WI38 (cell line): ENCODE measurements around the gene THBD.

Source experiments
- H3K4me3 ChIP-seq: 2 replicates; pipeline ENCODE4 v1.5.1; 2011; ENCODE audit warnings: low read depth, mild to moderate bottlenecking, control low read depth, low read length
- TF ChIP-seq, protein P1 (sequence below): IDR thresholded peaks from 2 replicates; pipeline ENCODE4 v1.5.1; 2012; ENCODE audit warnings: low read depth, mild to moderate bottlenecking, control low read depth, low read length

THBD gene

DNA sequence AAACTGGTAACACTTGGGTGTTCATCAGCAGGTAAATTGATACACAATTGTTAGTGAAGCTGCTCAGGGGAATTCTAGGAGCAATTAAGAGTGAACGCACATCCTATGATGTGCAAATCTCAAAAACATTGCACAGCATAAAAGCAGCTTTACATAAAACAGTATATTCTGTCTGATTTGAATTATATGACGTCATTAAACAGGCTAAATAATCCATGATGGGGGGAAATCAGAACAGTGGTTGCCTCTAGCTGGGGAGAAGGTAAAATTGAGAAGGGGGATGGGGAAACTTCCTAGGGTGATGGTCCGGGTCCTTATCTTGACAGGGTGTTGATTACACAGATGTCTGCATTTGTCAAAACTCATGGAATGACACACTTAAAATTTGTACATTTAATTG, 17.3 kb upstream of the THBD start:
- H3K4me3 ChIP-seq: no peak overlapping the region
- TF ChIP-seq, protein P1, sequence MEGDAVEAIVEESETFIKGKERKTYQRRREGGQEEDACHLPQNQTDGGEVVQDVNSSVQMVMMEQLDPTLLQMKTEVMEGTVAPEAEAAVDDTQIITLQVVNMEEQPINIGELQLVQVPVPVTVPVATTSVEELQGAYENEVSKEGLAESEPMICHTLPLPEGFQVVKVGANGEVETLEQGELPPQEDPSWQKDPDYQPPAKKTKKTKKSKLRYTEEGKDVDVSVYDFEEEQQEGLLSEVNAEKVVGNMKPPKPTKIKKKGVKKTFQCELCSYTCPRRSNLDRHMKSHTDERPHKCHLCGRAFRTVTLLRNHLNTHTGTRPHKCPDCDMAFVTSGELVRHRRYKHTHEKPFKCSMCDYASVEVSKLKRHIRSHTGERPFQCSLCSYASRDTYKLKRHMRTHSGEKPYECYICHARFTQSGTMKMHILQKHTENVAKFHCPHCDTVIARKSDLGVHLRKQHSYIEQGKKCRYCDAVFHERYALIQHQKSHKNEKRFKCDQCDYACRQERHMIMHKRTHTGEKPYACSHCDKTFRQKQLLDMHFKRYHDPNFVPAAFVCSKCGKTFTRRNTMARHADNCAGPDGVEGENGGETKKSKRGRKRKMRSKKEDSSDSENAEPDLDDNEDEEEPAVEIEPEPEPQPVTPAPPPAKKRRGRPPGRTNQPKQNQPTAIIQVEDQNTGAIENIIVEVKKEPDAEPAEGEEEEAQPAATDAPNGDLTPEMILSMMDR: no peak

DNA sequence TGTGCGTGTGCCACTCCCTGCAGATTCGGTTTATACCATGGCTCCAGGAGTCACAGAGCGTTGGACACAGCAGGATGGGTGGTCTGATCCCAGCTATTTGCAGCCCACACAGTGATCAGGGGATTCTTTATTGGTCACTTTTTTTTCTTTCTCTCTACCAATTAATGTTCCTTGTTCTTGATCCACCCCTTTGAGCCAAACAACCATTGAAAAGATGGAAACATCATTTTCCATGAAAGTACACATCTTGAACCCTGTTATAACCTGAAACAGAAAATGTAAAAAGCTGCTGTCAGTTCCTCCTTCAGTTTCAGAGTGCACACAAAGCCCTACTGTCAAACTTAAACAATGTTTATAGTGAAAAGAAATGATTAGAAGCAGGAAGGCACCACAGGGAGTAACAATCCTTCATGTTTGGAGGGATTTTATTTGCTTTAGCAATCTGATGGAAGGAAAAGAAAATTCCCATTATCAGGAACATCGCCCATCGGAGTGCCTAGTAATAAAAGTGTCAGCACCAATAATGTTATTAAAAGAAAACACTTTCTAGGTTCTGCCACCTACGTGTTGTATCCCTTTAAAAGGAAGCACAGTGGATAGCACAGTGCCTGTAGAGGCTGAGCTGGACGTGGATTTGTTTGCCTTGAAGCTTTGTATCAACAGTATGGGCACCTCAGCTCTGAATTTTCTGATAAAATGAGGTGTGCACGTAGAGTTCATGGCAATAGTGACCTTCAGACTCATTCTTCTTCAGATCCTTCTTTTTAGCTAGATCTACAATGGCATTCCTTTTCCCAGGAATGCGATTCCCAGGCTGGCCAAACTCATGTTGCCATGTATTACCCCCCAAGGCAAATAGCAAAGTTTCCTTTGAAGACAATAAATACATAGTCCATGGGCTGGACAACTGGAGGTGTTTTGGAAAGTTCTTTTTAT, 16.1 kb upstream of the THBD start:
- TF ChIP-seq, protein P1: no peak
- no peak overlapping the region for H3K4me3 ChIP-seq

DNA sequence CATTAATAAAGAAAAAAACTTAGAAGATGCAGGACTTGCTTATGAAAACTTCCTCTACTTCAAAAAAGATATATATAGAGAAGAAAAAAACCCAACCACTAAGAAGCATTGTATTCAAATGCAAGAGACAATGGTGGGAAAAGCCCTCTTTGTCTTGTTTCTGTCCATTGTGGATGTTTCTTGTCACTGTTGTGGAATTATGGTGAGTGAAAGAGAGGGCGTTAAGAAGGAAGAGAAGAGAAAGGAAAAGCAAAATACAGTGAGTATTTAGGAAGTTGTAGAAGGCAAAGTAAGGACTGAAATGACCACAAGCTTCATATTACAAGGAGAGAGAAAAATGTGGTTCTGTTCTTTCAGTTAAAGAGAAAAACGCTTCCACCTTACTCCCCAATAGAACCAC, 14.1 kb upstream of the THBD start:
- TF ChIP-seq, protein P1: no peak
- H3K4me3 ChIP-seq: no peak overlapping the region

DNA sequence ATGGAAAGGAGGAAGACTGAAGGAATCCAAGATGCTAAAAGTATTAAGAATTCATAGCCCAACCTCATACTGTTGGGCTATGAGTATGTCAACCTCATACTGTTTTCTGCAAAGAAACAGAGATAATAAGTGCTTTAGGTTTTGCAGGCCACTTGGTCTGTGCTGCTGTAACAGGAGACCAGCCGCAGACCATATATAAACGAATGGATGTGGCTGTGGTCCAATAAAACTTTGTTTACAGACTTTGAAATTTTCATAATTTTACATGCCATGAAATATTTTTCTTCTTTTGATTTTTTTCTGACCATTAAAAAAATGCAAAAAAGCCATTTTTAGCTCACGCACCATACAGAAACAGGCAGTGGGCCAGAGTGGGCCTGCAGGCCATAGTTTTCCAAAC, 13.7 kb upstream of the THBD start:
- no peak overlapping the region for H3K4me3 ChIP-seq
- TF ChIP-seq, protein P1: no peak

DNA sequence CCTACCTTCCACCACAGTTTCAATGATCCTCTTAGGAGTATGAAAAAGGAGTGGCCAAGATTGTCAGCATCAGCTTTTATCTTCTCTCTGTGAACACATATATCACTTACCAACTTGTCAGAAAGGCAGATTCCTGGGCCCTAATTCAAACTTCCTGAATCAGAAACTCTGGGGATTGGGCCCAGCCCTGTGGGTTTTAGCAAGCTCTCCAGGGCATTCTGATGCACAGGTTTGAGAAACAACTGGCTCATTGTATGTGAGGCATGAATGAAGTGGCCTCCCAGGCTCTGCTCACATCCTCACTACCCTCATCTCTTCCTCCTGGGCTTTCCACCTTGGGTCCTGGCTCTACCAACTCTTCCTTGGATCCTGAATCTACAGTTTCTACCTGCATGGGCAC, 13.2 kb upstream of the THBD start:
- TF ChIP-seq, protein P1: no peak

DNA sequence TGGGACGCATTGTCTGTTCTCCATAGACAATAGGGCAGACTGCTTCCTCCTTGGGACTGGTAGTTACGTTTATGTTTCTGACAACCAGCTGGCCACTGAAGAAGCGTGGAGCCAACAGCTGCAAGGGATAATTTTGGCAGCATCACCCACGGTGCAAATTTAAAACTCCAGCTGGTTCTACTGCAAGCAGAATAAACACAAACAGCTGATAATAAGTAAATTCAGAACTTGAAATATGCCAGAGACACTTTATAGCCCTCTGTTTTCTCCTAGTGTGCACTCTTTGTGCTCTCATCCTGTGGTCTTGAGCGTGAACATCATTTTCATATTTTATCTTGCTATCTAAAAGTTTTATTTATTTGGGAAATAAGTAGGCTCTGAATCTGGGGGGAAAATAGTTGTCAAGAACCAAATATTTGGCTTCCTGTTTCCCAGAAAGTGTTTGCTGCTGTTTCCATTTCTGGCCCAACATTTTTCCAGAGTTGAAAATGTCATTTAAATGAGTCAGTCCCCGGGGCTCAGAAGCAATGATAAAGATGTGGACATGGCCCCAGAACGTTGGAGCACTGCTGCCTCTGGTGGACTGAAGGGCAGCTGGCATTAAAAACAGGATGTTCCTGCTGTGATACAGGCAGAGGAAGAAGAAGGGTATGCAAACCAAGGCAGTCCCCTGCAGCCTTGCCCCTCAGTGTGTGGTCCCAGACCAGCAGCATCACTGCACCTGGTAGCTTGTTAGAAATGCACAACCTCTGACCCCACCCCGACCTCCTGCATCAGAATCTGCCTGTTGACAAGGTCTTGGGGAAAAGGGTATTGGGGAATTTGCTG, 12.5 kb upstream of the THBD start:
- no peak overlapping the region for H3K4me3 ChIP-seq
- TF ChIP-seq, protein P1: peak; percentile 38

More for the DNA sequence above, 13.2 kb upstream of the THBD start:
- H3K4me3 ChIP-seq: no peak overlapping the region

DNA sequence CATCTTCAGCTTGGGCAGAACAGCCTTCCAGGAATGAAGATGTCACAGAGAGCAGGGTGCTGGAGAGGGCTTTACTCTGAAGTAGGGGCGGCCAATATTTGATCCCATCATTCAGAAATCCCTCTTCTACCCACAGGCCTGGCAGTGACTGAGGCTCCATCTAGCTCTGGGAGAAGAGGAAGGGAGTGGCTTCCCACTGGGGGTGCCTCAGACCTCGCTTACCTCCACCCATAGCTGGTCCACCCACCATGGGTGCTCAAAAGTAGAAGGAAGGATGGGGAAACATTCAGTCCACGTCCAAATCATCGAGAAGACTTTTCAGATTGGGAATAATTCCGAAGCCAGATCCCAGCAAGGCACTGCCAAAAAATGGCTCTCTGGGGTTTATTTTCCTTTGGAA, 11.8 kb upstream of the THBD start:
- TF ChIP-seq, protein P1: no peak

More for the DNA sequence above, 11.8 kb upstream of the THBD start:
- H3K4me3 ChIP-seq: no peak overlapping the region
